GM19324 (cell line): ENCODE measurements around the gene COL4A1.

Experiments
- ATAC-seq: cut with Tn5 transposase; IDR thresholded peaks from one replicate; pipeline ENCODE4 v1.9.1; 2021; ENCODE audit warnings: mild to moderate bottlenecking, moderate library complexity; ENCODE audit not compliant: unreplicated experiment, low FRiP score

COL4A1 gene

GRCh38 chr13:110228936-110229904, 77.7 kb downstream of the COL4A1 start:
- no peak for ATAC-seq

DNA sequence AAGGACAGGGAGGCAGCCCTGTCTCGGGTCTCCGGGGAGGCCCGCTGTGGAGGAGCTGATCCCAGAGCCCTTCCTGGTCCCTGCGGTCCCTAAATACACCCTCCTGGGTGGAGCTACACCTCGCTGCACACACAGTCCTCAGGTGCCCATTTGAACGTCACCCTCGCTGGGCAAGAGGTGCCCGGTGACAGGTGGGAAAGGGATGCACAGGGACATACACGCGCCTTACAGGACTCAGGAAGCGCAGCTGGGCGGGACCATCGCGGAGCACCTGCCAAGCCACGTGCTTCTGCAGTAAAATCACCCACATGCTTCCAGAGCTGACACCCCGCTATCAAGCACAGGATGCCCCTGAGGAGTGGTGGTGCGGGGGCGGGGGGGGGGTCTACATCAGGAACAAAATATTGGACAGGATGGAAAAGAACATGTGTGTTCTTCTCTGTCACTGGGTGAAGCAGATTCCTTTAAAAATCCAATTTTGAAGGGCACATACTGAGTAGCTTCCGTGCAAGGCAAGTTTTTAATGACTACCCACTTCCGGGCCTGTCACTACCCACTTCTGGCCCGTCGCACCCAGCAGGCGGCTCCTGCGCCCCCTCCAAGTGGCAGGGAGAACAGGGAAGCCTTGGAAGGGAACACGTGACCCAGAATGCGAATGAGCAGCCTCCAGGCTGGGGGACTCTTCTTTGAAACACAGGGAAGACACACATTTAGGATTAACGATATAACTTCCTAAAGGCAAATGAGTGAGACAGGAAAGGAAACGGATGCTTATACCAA, 78.9 kb downstream of the COL4A1 start:
- ATAC-seq: no peak

- ATAC-seq: no peak
Measured at GRCh38 chr13:110227416-110227815, 79.5 kb downstream of the COL4A1 start.

DNA sequence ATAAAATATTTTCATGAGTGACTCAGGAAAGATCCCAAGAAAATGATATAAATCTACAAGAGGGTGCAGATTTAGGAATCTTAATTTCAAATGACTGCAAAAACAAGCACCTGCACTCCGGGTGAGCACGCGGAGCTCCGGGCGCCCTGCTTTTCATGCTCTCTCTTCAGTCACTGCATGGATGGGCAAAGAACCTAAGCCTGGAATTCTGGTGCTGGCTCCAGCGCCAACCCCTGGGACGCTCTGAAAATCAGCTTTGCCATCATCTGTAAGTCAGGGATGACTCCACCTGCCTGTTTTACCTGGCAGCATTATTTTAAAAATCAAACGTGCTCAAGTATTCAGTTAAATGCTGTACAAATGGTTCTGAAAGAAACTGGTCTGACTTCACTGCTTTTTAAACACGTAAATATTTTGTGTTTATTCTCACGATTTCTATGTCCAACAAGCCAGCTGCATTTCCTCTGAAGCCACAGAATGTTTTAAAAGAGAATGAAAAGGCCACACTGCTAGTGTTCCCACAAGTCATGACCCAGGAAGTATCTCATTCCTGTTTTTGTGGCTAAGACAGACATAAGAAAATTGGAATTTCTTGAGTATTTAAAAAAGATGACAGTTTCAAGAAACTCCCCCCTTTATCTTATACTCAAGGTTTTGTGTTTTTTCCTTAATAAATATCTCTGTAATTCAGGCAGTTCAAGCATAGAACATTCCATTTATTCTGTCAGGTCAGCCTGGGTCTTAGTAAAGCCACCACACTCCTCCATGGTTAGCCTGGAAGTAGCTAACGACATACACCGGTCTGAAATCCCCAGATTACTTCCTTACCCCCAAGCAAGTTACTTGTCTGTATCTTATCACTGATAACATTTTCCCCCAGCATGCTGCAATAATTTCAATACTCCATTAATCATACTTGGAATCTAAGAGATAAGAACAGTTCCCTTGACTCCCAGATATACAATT, 81.1 kb downstream of the COL4A1 start:
- ATAC-seq: no peak

DNA sequence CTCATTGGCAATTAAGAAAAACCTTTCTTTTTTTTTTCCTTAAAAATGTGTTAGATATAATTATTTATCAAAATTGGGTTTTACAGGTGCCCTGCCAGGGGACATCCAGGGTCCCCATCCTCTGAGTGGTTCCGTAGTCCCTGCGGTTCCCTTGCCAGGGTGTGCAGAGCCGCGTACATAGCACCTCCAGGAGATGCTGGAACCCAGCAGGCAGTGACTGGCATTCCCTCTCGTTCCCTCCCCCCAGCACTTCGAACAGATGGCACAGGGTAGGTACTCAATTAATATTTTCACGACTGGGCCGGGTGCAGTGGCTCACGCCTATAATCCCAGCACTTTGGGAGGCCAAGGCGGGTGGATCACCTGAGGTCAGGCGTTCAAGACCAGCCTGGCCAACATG, 82.0 kb downstream of the COL4A1 start:
- ATAC-seq: no peak

GRCh38 chr13:110224519-110224918, 82.4 kb downstream of the COL4A1 start:
- no peak for ATAC-seq

DNA sequence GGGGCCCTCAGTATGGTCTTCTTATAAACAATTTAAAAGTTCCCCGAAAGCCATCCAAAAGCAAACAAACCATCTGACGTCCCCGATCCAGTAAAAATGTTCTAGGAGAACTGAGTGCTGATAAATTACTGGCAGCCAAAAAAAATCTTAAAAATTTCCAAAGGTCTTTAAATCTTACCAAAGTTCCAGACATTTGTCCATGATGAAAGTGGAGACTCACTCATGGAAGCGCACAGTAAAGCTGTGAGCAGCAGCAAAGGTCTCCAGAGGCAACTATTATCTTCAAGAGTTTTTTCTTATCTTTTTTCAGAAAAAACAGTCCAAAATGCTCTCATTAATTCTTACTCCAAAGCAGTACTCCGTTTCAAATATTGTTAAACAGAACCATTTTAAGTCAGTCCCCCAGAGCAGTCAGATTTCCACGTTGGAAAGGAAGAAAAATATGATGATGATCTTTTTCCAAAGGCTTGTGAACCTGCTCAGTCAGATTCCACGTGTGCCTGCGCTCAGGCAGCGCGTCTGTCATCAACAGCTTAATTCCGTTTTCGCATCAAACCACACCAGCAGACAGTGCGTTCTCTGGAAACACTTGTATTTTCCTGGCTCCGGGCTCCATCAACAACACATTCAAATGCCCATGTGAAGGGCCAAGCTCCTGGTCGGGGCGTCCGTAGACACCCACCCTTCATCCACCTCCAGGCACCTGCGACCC, 85.4 kb downstream of the COL4A1 start:
- no peak for ATAC-seq

DNA sequence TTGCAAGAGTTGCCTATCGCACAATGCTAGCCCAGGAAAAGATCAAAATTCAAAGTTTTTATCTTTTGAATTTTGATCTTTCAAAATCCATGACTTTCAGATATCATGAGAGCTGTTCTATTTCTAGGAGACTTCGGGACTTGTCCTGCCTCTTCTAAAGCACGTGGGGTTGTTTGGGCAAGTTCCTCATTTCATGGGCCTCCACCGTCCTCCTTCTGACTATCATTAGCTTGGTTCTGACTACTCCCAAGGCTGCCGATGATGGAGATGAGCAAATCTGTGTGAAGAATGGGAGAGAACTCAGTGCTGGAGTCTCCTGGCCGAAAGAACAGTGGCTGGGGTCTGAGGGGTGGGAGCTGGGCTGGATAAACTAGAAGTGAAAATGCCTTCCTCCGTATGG, 86.5 kb downstream of the COL4A1 start:
- no peak for ATAC-seq

DNA sequence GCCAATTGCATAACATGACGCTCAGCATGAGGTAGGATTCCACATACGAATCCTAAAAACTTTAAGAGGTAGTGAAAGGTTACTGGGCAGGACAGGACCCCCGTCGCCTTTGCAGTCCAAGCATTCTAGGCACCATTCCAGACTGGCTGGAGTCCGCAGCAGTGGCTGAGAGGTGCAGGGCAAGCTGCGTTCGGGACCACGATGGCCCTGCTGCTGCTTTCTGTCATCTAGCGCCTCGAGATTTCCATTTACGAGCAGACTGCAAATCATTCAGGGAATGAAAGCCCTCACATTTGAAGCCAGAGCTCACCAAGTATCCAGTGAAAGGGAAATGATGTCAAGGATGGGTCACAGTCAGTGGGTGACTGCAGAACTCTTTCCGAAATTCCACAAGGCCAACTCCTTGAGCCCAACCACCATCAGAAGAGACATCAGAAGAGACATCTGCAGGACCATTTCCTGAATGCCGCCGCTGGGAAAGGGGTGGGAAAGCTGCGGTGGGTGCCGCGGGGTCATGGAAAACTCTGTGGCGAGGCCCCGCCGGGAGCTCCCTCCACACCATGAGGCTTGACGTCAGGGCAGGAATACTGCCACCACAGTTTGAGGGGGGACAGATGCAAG, 88.3 kb downstream of the COL4A1 start:
- no peak for ATAC-seq

GRCh38 chr13:110217811-110218210, 89.1 kb downstream of the COL4A1 start:
- ATAC-seq: no peak

DNA sequence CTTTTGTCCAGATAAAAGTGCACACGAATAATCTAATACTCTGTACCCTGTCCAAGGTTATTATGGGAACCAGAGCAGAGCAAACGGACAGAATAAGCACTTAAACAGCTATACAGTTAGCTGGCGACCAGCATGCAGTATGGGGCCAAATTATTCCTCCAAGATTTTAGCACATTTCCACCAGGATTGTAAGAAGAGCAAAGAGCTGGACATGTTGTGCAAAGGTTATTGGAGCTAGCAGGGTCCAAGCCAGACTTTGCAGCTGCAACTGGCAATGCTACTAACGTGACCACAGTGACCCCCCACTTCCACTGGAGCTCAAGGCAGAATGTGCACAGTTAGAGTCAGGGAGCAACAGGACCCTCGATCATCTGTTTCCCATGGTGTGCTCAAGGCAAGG, 89.9 kb downstream of the COL4A1 start:
- no peak for ATAC-seq

DNA sequence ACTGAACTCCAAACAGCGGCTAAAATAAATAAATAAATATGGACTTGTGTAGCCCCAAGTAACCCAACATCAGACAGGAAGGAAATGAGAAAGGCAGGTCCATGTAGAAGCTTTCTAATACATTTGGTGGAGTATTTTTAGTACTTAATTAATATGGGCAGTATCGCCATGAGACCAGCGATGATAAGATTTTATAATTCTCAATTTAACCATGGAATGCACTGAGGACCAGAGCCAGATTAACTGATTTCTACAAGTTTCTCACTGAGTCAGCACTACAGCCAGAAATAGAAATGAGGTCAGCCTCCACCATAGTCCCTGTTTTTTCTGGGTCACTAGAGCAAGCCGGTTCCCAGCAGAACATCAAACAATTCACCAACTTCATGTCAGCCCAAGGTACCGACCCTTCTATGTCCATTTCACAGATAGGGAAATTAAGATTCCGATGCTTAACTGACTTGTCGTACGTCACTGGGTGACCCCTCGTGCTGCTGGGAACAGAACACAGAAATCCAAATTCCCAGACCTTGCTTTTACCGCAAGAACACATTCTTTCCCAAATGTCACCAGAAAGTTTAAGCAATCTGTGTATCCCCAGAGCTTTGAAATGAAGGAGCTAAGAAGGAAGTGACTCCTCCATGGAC, 90.4 kb downstream of the COL4A1 start:
- ATAC-seq: no peak

DNA sequence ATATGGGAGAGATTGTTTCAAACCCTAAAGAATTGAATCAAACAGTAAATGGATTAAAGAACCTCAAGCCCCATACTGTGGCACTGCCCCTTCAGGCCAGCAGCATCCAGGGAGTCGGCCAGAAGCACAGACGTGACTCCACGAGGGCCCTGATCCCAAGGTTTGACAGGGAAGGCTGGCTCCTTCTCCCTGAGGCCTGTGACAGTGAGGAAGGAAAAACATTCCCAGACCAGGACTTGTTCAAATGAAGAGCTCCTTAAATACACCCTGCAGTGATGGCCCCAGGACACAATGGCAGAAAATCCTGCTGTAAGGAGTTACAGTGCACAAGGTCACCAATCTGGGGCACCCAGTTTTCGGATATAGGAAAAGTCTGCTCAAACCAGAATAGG, 91.0 kb downstream of the COL4A1 start:
- ATAC-seq: no peak

GRCh38 chr13:110215606-110216005, 91.4 kb downstream of the COL4A1 start:
- ATAC-seq: no peak

DNA sequence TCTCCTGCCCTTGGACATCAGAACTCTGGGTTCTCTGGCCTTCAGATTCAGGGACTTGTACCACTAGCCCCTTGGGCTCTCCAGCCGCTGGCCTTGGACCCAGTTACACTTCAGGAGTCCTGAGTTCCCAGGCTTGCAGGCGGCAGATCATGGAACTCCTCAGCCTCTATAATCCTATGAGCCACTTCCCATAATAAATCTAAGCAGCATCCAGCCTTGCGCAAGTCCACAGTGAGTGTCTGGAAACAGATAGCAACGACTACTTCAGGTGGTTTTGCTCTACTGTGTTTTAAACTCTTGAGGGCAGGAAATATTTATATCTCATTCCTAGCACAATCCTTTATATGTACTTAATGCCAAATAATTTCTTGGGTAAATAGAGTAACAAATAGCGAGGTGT, 92.3 kb downstream of the COL4A1 start:
- ATAC-seq: no peak

DNA sequence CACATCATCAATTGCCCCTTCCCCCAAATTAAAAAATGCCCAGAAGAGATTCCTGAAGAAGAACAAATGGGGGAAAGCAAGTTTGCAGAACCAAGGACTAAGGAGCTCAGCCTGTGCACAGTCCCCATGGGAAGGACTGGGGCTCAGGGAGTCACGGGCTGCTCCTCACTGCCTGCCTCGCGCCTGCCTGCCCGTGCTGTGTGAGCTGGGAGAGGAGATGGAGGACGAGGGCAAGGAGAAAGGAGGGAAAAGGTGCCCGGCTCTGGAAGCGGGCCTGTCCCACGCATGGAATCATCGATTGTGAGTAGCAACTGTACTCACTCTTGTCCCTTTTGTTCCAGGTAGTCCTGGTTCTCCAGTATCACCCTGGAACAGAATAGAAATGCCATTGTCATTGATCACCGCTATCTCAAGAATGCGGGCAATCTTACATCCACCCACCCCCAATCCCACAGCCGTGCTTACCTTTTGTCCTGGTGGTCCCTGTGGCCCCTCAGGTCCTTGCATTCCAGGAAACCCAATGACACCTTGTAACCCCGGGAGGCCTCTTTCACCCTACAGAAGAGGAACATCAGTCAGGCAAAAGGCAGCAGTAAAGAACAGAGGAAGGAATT, 93.4 kb downstream of the COL4A1 start:
- ATAC-seq: no peak

GRCh38 chr13:110212529-110212928, 94.4 kb downstream of the COL4A1 start:
- ATAC-seq: no peak

DNA sequence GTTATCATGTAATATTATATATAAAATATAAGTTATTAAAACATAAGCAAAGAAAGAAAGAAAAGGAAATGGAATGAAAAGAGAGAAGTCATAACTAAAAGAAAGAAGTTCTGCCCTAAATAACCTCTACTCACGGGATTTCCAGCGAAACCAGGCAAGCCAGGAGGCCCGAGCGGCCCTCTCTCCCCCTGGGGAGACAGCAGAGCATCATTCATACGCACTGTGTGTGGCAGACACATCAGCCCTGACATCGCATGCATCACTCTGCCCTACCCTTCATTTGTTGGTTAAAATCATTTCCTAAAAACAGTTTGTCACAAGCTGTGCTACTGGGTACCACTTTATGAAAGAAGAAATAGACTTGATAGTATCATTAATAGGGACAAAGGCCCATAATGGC, 95.2 kb downstream of the COL4A1 start:
- no peak for ATAC-seq

GRCh38 chr13:110211046-110211445, 95.9 kb downstream of the COL4A1 start:
- ATAC-seq: no peak
